Measurements from ENCODE around the gene CRYBB2.

GRCh38 chr22:25219211-25219689 is at the start of gene CRYBB2:
- TF ChIP-seq CTCF (IDR thresholded peaks at IDR 0.05; ENCODE audit: low read depth, low read length, missing input control) = no peak
- TF ChIP-seq ZBTB33 (IDR thresholded peaks at IDR 0.05) = no peak
- TF ChIP-seq MAX (IDR thresholded peaks at IDR 0.05) = no peak
- TF ChIP-seq YY1 (IDR thresholded peaks at IDR 0.05) = no peak
- no peak for TF ChIP-seq EGR1 (IDR thresholded peaks at IDR 0.05; ENCODE audit: low read depth in 2 of 2)
- TF ChIP-seq NR2F2 (IDR thresholded peaks at IDR 0.05) = no peak
- no peak for TF ChIP-seq SP1 (IDR thresholded peaks at IDR 0.05)
- TF ChIP-seq FOXA1 (IDR thresholded peaks at IDR 0.05) = no peak
- TF ChIP-seq RXRA (IDR thresholded peaks at IDR 0.05) = no peak
- no peak for TF ChIP-seq REST (IDR thresholded peaks at IDR 0.05)
- TF ChIP-seq GABPA (IDR thresholded peaks at IDR 0.05 in 1 of 2, conservative IDR thresholded peaks at IDR 0.05 in 1 of 2) = no peak
- no peak for TF ChIP-seq HNF4G (IDR thresholded peaks at IDR 0.05)

All from liver (tissue), 3 donors.